ENCODE data around the gene LCE3A. TPM values are rescaled to one million over a fixed set of nuclear protein-coding genes. Genes with fewer than 3 reads are reported as not detected.

LCE3A gene
- total and polyA plus RNA-seq, 4 donors, result not detected

GRCh38 chr1:152658649-152659048 lies 35.7 kb upstream of the LCE3A start:
- H3K27me3 ChIP-seq (ENCODE audit: control insufficient read depth in 4 of 4, insufficient read depth in 4 of 4, low read length in 3 of 4), result no peaks in the 10 kb centered on the region
- TF ChIP-seq EGR1 (IDR thresholded peaks at IDR 0.05; ENCODE audit: low read depth in 2 of 2) (no peak), GABPA (IDR thresholded peaks at IDR 0.05 in 1 of 2, conservative IDR thresholded peaks at IDR 0.05 in 1 of 2) (peak in 1 of 2 donors; percentile 19), HNF4G (IDR thresholded peaks at IDR 0.05) (peak; percentile 55), FOXA2 (IDR thresholded peaks at IDR 0.05) (peak; percentile 34), ZBTB33 (IDR thresholded peaks at IDR 0.05) (no peak), REST (IDR thresholded peaks at IDR 0.05) (no peak), YY1 (IDR thresholded peaks at IDR 0.05) (peak; percentile 20), SP1 (IDR thresholded peaks at IDR 0.05) (no peak), FOXA1 (IDR thresholded peaks at IDR 0.05) (no peak), TAF1 (conservative IDR thresholded peaks at IDR 0.05) (no peak), MAX (IDR thresholded peaks at IDR 0.05) (no peak), RXRA (IDR thresholded peaks at IDR 0.05) (peak; percentile 39 to 87), CTCF (IDR thresholded peaks at IDR 0.05; ENCODE audit: low read depth, low read length, missing input control) (no peak), ATF3 (IDR thresholded peaks at IDR 0.05) (no peak), HNF4A (conservative IDR thresholded peaks at IDR 0.05) (peak; percentile 87 to 98), JUND (IDR thresholded peaks at IDR 0.05) (no peak)
- DNase-seq (ENCODE audit: low spot score), result no peak
- H3K4me3 ChIP-seq (ENCODE audit: low read depth in 1 of 3, low read length in 3 of 3), result no peak overlapping the region
- H3K27ac ChIP-seq (ENCODE audit: low read depth in 1 of 2, low read length in 2 of 2), result no peak overlapping the region
- peaks cover 0 to 14% (median 5%) of the 10 kb centered on the region in 4 donors for H3K4me1 ChIP-seq (ENCODE audit: control insufficient read depth in 4 of 4, insufficient read depth in 4 of 4, low read length in 3 of 4)
- no peaks in the 10 kb centered on the region for H3K9me3 ChIP-seq (ENCODE audit: control insufficient read depth in 4 of 4, low read length in 3 of 4)
- no peaks in the 10 kb centered on the region for H3K36me3 ChIP-seq (ENCODE audit: control insufficient read depth in 4 of 4, insufficient read depth in 3 of 4, low read depth in 1 of 4, low read length in 3 of 4)
- WGBS, result 60% methylated on average over 3 of the region's 3 CpGs
- no peak overlapping the region for H3K9ac ChIP-seq (ENCODE audit: low read depth in 1 of 2, low read length in 2 of 2)

GRCh38 chr1:152657677-152658076 lies 34.8 kb upstream of the LCE3A start:
- Histone ChIP-seq H3K9me3 (ENCODE audit: control insufficient read depth in 4 of 4, low read length in 3 of 4) (no peaks in the 10 kb centered on the region), H3K9ac (ENCODE audit: low read depth in 1 of 2, low read length in 2 of 2) (no peak overlapping the region), H3K4me3 (ENCODE audit: low read depth in 1 of 3, low read length in 3 of 3) (no peak overlapping the region), H3K27ac (ENCODE audit: low read depth in 1 of 2, low read length in 2 of 2) (no peak overlapping the region), H3K27me3 (ENCODE audit: control insufficient read depth in 4 of 4, insufficient read depth in 4 of 4, low read length in 3 of 4) (no peaks in the 10 kb centered on the region), H3K36me3 (ENCODE audit: control insufficient read depth in 4 of 4, insufficient read depth in 3 of 4, low read depth in 1 of 4, low read length in 3 of 4) (no peaks in the 10 kb centered on the region), H3K4me1 (ENCODE audit: control insufficient read depth in 4 of 4, insufficient read depth in 4 of 4, low read length in 3 of 4) (peaks cover 0 to 14% (median 5%) of the 10 kb centered on the region in 4 donors)
- WGBS, result 72% methylated on average over 4 of the region's 4 CpGs
- DNase-seq (ENCODE audit: low spot score), result no peak
- TF ChIP-seq FOXA2 (IDR thresholded peaks at IDR 0.05), result peak; percentile 38
- no peak for TF ChIP-seq ATF3 (IDR thresholded peaks at IDR 0.05)
- no peak for TF ChIP-seq CTCF (IDR thresholded peaks at IDR 0.05; ENCODE audit: low read depth, low read length, missing input control)
- peak in 1 of 2 donors; percentile 55 for TF ChIP-seq HNF4A (conservative IDR thresholded peaks at IDR 0.05)
- TF ChIP-seq TAF1 (conservative IDR thresholded peaks at IDR 0.05), result no peak
- no peak for TF ChIP-seq HNF4G (IDR thresholded peaks at IDR 0.05)
- no peak for TF ChIP-seq SP1 (IDR thresholded peaks at IDR 0.05)
- peak in 1 of 2 donors; percentile 29 for TF ChIP-seq RXRA (IDR thresholded peaks at IDR 0.05)
- TF ChIP-seq EGR1 (IDR thresholded peaks at IDR 0.05; ENCODE audit: low read depth in 2 of 2), result no peak
- no peak for TF ChIP-seq NR2F2 (IDR thresholded peaks at IDR 0.05)
- TF ChIP-seq ZBTB33 (IDR thresholded peaks at IDR 0.05), result no peak
- peak; percentile 25 for TF ChIP-seq FOXA1 (IDR thresholded peaks at IDR 0.05)
- no peak for TF ChIP-seq MAX (IDR thresholded peaks at IDR 0.05)

All from liver (tissue), 9 donors.